ENCODE results near the gene BEST2.
"Not testable (repeated sequence)": the region's sequence is repeated elsewhere in the genome, so short reads cannot be mapped to it uniquely, and the experiment has no call there.

BEST2 gene

GRCh38 chr19:12751635-12752034 lies at the start of gene BEST2:
Gene BEST2, plus strand, starts transcription at chr19:12751791. Its CDS starts 802 bp downstream, at chr19:12752593.
- no peak for DNase-seq

- DNase-seq = peak in 1 of 2 donors; percentile 31
These were observed 48.5 kb upstream of the BEST2 start for GRCh38 chr19:12703046-12703445.

DNA sequence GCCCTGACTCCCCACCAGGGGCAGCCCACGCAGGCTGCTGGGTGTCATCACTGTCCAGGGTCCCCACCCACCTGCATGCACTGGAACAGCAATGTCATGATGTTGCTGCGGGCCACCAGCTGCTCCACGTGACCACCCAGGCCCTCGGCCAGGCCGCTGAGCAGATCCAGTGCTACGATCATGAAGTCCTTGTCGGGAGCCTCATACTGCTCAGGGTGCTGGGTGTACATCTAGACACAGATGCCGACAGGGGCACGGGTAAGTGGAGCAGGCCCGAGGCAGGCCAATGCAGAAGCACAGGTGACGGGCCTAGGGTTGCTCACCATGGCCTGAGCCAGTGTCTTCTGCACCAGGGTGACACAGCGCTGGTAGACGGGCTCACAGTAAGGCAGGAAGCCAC lies 46.4 kb upstream of the BEST2 start:
- no peak for DNase-seq

GRCh38 chr19:12705654-12706331 lies 45.8 kb upstream of the BEST2 start:
- no peak for DNase-seq

- DNase-seq = no peak
These were observed 45.3 kb upstream of the BEST2 start for GRCh38 chr19:12706332-12706718.

DNA sequence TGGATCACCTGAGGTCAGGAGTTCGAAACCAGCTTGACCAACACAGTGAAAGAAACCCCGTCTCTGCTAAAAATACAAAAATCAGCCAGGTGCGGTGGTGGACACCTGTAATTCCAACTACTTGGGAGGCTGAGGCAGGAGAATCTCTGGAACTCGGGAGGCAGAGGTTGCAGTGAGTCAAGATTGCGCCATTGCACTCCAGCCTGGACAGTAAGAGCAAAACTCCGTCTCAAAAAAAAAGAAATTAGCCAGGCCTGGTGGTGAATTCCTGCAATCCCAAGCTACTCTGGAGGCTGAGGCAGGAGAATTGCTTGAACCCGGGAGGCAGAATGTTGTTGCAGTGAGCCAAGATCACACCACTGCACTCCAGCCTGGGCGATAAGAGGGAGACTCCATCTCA lies 43.0 kb upstream of the BEST2 start:
- DNase-seq = no peak

GRCh38 chr19:12711187-12711586 lies 40.4 kb upstream of the BEST2 start:
- DNase-seq = no peak

- not testable (repeated sequence) for DNase-seq
These were observed 39.5 kb upstream of the BEST2 start for GRCh38 chr19:12712077-12712476.

- not testable (repeated sequence) for DNase-seq
These were observed 38.3 kb upstream of the BEST2 start for GRCh38 chr19:12713304-12713703.

GRCh38 chr19:12715102-12715501 lies 36.5 kb upstream of the BEST2 start:
- DNase-seq = no peak

DNA sequence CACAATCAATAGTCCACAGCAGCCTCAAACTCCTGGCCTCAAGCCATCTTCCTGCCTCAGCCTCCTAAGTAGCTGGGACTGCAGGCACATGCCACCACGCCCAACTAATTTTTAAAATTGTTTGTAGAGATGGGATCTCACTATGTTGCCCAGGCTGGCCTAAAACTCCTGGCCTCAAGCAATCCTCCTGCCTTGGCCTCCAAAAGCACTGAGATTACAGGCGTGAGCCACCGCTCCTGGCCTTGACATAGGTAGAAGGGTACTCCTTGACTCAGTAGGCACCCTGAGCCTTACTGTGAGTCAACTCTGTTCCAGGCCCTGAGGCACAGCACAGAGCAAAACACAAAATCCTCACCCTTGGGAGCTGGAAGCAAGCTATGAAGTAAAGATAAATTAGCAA lies 35.7 kb upstream of the BEST2 start:
- no peak for DNase-seq

DNA sequence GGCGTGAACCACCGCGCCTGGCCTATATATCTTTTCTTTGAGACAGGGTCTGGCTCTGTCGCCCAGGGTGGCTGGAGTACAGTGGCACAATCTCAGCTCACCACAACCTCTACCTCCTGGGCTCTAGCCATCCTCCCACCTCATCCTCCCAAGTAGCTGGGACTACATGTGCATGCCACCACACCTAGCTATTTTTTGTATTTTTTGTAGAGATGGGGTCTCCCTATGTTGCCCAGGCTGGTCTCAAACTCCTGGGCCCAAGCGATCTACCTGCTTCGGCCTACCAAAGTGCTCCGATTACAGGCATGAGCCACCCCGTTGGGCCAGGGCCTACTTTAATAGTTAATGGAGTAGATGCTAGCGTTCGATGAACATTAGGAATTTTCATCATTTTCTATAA lies 31.3 kb upstream of the BEST2 start:
- DNase-seq = no peak

DNA sequence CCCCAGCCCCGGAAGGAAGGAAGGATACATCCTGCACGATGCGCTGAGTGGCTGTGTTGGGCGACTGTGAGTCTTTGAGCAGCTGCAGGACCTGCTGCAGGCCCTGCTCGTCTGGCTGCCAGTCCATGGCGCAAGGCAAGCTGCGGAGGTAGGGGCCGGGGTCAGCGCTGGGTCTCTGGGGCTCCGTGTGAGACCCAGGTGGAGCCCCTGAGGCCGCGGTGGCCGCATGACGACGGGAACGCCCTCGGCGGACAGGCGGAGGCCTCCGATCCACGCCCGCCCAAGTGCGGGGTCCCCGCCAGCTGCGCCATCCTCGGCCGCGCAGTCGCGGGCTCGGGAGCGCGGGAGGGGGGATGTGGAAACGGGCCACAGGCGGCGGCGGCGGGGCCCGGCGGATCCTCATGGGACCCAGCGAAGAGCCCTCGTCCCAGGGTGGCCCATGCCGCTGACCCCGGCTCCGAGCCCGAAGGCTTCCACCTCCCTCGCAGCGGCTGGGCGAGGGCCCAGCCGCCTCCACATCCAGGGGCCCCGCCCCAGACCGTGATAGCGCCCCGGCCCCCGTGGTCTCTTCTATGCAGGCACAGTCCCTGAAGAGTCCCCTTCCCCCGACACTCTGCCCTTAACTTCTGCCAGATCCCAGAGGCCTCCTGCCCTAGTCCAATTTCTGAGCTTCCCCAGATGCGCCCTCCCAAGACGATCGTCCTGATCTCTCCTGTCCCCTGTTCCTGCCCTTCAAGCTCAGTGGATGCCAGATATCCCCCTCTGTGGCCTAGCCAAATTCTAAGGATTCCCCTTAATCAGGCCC lies 30.5 kb upstream of the BEST2 start:
- peak in 1 of 2 donors; percentile 27 for DNase-seq

DNA sequence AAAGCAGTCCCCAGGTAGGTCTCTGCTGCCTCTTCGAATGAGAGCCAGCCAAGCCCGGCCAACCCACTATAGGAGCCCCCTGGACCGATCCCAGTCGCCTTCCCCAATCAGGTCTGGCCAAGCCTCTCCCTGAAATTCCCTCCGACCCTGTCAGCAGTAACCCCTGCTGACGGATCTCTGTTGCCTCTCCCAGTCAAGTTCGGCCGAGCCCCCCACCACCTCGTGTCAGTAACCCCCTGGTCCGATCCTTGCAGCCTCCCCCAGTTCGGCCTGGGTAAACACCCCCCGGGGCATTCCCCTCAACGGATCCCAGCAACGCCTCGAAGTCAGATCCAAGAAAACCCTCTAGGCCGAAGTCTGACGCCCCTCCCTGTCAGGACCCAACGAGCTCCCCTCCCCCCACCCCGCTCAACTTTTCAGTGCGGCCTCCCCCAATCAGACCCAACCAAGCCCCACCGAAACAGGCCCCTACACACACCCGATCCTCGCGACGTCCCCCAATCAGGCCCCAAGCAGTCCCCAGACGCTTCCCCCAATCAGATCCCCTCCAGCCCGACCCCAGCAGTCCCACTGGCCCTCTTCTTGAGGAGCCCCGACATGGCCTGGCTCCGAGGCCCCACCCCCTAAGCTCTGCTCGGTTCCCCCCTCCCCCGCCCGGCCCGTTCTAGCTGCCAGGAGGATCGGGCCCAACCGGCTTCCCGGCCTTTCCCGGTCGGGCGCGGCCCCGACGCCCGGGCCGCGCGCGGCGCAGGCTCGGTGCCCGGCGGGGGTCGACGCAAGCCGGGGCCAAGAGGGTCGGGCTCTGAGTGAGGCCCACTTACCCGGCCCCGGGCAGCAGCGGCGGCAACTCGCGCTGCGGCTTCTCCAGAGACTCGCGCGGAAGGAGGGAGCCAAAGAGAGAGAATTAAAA lies 29.7 kb upstream of the BEST2 start:
- DNase-seq = peak; percentile 54 to 59

GRCh38 chr19:12722566-12723380 lies 28.8 kb upstream of the BEST2 start:
- DNase-seq = peak; percentile 90 to 93

DNA sequence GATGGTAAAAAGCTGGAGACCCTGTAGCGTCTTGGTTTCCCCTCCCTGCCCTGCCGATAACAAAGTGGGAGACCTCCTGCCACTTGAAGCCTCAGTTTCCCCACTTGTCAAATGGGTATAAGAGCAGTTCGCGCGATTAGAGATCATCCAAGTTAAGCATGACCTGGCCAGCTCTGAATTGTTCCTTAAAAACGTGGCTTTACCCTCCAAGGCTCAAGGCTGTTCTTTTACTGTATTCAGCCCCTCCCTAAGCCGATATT lies 28.3 kb upstream of the BEST2 start:
- DNase-seq = no peak

DNA sequence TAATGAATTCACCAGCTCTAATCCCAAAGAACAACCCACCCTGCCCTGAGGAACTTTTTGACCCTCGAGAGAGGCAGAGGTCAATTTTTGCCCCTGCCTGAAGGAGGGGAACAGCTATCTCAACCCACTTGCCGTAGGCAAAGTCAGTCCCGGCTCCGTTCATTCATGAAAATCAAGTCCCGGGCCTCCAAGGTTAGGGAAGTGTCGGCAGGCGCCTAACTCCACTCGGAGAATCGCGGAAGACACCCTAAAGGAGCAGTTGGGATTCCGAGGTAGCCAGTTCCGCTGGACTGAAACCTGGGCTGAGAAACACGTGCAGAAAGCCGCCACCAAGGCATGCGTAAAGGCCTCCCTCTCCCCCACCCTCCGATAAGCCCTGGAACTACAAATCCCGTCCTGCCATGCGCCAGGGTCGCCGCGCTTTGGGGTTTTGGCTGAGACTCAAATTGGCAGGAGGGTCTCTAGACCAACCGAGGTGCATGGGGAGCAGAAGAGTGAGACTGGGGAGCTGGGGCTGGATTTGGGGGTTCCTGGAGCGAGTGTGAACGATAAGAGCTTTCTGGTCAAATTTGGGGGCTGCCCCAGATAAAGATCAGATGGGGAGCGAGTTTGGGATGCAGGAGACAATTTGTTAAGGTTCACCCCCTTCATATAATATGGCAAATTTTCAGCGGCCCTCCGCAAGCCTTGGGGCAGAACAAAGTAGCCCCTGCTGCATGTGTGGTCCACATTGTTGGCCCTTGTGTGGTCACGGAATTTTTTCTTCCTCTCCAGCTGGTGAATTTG lies 27.8 kb upstream of the BEST2 start, which contains the start of gene TNPO2:
TNPO2 (minus strand) TSS at position 292 of the 786 bp plus-strand sequence. CDS start 2,955 bp downstream, outside the sequence.
- peak; percentile 78 to 82 for DNase-seq

DNA sequence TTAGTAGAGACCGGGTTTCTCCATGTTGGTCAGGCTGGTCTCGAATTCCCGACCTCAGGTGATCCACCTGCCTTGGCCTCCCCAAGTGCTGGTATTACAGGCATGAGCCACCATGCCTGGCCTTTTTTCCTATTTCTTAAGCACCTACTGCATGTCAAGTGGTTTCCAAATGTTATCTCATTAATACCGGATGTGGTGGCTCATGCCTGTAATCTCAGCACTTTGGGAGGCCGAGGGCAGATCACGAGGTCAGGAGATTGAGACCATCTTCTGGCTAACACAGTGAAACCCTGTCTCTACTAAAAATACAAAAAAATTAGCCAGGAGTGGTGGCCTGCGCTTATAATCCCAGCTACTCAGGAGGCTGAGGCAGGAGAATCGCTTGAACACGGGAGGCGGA lies 26.0 kb upstream of the BEST2 start:
- DNase-seq = not testable (repeated sequence)

DNA sequence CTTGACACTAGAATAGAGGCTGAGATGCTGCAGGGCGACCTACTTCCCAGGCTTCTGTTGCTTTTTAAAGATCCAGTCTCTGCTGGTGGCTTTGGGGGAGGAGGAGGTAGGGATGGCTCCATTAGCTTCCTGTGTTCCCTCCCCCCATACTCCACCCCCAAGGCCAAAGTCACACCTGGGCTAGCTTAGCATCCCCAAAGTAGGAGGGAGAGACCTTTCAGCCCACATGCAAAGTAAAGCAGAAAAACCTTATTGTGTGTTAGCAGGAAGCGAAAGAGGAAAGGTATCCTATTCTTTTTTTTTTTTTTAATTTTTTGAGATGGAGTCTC lies 24.6 kb upstream of the BEST2 start:
- DNase-seq = no peak

- no peak for DNase-seq
These were observed 23.7 kb upstream of the BEST2 start for GRCh38 chr19:12727745-12728433.

GRCh38 chr19:12730064-12730463 lies 21.5 kb upstream of the BEST2 start:
- no peak for DNase-seq
